HG02973 (cell line): Measurements from ENCODE around the gene P2RX2.
"Not testable (repeated sequence)": the region's sequence is repeated elsewhere in the genome, so short reads cannot be mapped to it uniquely, and the experiment has no call there.

Experiments
- ATAC-seq: cut with Tn5 transposase; IDR thresholded peaks from one replicate; pipeline ENCODE4 v1.9.1; 2021; ENCODE audit warnings: moderate library complexity; ENCODE audit not compliant: unreplicated experiment

The P2RX2 gene

GRCh38 chr12:132583411-132583710, 35.2 kb upstream of the P2RX2 start:
- no peak for ATAC-seq

- no peak for ATAC-seq
Measured at GRCh38 chr12:132583736-132584135, 34.8 kb upstream of the P2RX2 start.

DNA sequence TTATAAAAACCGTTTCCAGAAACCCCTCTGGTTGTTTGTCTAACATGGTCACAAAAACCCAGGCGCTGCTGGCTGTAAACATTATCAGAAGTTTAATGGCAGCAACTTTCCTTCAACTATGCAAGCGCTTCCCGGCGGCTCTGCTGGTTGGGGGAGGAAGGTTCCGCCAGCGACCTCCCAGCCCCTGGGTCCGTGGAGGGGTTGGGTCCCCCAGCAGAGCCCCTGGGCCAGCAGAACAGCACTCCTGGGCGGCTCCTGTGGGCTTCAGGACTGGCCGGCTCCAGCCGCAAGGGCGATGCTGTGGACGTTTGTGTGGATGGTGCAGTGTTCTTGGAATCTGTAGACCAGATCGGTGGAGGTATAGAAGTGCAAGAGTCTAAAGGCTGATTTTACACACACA, 34.1 kb upstream of the P2RX2 start:
- ATAC-seq = no peak

GRCh38 chr12:132585177-132585576, 33.4 kb upstream of the P2RX2 start:
- ATAC-seq = no peak

GRCh38 chr12:132586929-132587328, 31.6 kb upstream of the P2RX2 start:
- ATAC-seq = no peak

DNA sequence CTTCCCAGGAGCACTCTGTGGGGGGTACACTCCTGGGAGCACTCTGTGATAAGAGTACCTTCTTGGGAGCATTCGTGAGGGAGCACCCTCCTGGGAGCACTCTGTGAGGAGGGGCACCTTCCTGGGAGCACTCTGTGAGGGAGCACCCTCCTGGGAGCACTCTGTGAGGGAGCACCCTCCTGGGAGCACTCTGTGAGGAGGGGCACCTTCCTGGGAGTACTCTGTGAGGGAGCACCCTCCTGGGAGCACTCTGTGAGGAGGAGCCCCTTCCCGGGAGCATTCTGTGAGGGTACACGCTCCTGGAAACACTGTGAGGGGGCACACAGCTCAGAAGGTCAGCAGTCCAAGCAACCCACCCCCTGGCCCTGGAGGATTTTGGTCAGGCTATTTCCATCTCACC, 30.8 kb upstream of the P2RX2 start:
- no peak for ATAC-seq

GRCh38 chr12:132588319-132588718, 30.3 kb upstream of the P2RX2 start:
- no peak for ATAC-seq

- ATAC-seq = no peak
Measured at GRCh38 chr12:132588821-132589669, 29.5 kb upstream of the P2RX2 start.

DNA sequence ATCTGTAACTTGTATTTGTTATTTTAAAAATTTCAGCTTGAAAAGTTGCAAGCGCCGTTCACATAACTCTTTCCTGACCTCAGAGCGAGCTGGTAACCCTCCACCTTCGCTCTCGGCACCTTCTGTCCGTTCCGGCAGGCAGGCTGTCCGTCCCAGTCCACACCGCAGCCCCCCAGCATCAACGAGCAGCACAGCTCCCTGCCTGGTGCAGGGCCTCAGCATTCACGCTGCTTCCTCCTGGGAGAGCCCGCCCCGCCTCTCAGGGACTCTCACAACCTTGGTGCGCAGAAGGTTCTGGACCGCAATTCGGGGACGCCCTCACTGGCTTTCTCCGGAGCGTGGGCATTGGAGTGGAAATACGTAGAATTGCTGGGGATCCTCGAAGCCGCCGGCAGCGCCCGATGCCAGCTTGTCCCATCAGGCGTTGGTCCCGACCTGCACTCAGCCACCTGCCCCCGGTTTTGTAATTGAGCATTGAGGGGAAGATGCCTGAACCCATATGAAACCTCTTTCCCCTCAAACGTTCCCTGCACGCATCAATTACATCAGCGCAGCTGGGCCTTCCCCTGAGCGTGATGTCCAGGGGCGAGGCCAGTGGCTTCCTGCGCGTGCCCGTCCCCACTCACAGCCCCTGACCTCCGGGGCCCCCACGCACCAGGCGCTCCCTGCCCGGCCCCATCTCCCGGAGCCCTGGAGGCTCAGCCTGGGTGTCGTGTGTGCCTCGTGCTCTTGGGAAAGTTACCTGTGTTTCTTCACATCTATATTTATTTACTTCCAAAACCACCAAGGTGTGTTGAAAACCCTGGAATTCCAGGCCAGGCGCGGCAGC, 27.3 kb upstream of the P2RX2 start:
- ATAC-seq = no peak

DNA sequence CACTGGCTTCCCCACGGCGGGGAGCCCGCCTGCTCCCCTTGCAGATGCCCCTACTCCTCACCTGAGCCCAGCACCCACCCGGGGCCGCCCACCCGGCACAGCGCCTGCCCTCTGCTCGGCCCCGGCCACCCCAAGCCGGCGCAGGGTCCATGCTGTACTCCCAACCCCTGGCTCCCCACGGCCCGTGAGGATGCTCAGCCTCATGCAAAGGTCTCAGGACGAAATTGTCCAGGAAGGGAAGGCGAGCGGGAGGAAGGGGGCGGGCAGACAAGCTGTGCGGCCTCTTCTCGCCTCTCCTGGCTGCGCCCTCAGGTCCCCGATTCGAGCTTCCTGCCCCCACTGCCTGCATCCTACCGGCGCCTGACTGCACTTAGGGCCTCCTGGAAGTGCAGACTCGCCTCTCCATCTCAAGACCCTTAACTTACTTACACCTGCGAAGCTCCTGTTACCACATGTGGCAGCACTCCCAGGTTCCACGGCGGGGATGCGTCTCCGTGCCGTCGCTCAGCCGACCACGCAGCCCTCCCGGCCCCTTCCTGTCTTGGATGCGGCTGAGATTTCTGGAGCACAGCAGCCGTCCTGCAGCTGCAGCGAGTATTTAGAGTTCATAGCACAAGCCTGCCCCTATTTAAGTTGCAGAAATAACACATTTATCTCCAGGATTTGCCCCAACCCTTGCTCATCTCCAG, 26.1 kb upstream of the P2RX2 start:
- no peak for ATAC-seq

DNA sequence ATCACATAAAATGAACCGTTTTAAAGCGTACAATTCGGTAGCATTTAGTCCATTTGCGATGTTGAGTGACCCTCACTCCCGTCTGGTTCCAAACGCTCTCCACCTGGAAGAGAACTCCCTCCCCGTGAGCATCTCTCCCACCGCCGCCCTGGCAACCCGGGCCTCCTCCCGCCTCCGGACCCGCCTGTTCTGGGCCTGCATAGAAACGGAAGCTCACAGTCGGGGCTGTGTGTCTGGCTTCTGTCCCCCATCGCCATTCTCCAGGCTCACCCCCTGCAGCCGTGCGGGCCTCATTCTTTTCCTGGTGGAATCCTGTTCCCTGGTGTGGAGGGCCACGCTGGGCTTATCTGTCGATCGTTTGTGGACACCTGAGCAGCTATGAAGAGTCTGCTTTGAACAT, 25.5 kb upstream of the P2RX2 start:
- ATAC-seq = no peak

DNA sequence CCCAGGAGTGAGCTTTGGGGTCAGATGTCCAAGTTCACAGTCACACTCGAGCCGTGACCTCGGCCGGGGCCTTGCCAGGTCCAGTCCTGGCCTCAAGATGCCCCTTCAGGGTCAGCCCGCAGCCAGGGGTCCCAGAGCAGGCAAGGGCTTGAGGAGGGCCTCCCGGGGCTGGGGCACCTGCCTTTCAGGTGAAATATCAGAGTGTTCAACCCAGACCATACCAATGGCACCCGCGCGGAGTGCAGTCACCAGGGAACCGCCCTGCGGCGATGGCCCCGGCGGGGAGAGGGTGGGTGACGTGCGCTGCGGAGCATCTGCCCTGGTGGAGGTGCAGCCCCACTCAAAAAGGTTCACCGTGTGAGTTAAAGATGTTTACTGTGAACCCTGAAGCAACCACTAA, 25.1 kb upstream of the P2RX2 start:
- no peak for ATAC-seq

DNA sequence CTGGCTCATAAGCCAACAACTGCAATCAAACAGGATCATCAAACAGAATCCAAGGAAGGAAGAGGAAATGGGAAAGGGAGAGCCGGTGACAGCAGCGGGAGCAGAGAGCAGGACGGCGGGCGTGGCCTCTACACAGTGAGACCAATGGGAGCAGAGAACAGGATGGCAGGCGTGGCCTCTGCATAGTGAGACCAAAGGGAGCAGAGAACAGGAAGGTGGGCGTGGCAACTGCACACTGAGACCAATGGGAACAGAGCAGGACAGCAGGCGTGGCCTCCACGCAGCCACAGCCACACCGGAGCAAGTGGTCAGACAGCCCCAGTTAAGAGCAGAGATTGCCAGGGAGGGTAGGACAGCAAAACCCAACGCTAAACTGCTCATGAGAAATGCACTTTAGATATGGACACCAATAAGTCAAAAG, 24.6 kb upstream of the P2RX2 start:
- ATAC-seq = peak; percentile 64

- no peak for ATAC-seq
Measured at GRCh38 chr12:132595183-132595582, 23.4 kb upstream of the P2RX2 start.

GRCh38 chr12:132596016-132596415, 22.6 kb upstream of the P2RX2 start:
- ATAC-seq = no peak

DNA sequence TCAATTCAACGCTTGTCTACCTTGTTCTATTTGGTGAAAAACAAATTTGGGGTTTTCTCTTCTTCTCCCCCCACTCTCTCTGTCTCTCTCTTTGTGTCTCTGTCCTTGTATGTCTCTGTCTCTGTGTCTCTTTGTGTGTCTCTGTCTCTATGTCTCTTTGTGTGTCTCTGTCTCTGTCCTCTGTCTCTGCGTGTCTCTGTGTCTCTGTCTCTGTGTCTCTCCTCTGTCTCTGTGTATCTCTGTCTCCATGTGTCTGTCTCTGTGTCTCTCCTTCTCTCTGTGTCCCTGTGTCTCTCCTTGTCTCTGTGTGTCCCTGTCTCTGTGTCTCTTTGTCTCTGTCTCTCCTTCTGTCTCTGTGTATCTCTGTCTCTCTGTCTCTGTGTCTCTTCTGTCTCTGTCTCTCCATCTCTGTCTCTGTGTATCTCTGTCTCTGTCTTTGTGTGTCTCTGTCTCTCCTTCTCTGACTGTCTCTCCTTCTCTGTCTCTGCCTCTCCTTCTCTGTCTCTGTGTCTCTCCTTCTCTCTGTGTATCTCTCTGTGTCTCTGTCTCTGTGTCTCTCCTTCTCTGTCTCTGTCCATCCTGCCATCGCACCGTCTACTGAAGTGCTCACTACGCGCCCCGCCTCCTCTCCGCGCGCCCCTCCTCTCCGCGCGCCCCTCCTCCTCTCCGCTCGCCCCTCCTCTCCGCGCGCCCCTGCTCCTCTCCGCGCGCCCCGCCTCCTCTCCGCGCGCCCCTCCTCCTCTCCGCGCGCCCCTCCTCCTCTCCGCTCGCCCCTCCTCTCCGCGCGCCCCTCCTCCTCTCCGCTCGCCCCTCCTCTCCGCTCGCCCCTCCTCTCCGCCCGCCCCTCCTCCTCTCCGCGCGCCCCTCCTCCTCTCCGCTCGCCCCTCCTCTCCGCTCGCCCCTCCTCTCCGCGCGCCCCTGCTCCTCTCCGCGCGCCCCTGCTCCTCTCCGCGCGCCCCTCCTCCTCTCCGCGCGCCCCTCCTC, 21.0 kb upstream of the P2RX2 start:
- ATAC-seq = no peak

DNA sequence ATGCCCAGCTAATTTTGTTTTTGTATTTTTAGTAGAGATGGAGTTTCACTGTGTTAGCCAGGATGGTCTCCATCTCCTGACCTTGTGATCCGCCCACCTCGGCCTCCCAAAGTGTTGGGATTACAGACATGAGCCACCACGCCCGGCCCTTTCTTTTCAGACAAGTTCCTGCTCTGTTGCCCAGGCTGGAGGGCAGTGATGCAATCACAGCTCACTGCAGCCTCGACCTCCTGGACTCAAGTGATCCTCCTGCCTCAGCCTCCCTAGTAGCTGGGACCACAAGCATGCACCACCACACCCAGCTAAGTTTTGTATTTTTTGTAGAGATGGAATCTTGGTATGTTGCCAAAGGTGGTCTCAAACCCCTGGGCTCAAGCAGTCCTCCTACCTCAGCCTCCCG, 19.1 kb upstream of the P2RX2 start:
- not testable (repeated sequence) for ATAC-seq

DNA sequence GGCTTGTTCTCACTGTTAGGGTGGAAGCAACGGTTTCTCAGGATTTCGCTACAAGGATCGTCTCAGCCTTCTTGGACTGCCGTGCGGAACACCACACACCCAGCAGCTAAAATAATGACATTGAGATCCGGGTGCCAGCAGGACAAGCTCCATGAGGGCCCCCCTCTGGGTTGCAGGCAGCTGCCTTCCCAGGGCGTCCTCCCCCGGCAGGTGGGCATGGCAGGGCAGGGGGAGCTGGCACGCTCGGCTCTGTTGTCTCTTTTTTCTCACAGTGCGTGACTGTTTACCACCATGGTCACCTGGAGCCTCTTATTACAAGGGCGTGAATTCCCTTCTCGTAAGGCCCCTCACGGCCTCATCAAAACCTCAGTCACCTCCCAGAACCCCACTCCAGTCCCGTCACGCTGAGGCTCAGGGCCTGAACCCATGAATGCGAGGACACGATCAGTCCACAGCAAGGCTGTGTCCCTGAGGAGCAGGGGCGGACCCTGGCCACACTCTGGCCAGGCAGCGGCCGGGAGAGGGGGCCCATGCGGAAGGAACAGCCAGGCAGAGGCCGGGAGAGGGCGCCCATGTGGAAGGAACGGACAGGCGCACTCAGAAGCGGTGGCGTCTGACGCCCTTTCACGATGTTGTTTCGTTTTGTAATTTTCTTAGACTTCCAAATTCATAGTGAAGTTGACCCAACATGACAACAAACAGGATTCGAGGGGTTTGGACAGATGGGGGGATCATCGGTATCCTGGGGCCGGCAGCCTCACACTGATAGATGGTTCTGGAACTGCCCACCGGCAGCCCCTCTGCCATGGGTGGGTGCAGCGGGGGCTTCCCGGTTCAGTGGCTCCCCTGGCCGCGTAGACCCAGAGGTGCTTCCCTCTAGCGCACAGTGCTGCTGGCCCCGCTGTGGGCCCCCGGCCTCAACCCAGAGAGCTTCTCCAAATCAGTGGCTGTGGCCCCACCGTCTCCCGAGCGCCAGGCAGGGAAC, 18.2 kb upstream of the P2RX2 start:
- no peak for ATAC-seq

DNA sequence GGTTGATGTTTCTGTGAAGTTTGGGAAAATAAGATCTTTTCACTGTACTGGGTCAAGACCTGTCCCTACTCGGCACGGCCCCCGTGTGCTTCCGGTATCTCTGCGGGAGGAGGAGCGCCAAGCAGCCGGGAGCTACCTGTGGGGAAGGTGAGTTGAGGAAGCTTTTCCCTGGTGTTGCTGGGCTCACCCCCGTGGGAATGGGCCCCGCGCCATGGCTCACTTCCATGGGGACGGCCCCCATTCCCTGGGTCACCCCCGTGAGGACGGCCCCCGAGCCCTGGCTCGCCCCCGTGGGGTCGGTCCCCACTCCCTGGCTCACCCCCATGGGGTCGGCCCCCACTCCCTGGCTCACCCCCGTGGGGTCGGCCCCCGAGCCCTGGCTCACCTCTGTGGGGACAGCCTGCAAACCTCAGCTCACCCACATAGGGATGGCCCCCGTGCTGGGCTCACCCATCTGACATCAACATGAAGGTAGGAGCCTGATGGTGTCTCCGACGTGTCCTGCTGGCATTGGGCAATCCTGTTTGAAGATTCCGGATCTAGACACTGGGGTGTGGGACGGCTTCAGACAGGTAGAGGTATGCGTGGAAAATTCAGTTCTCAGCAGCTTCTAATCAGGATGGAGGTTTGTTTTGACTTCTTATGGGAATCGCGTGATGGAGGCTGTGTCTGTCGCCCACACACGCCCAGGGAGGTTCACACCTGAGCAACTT, 17.2 kb upstream of the P2RX2 start:
- ATAC-seq = no peak
